GM08714 (cell line): ENCODE measurements around the gene STX17.
A peak's percentile ranks its signal among the peaks of the same experiment; 100 is the strongest.

Experiments used
- H3K4me3 ChIP-seq: fragments of 200-500 bp; sonication (Bioruptor generic); 2 replicates; pipeline ENCODE4 v1.5.1; 2014; ENCODE audit warnings: mild to moderate bottlenecking, low read length, inconsistent platforms
- ZNF274 ChIP-seq: IDR thresholded peaks from 2 replicates; pipeline ENCODE4 v1.6.1; 2012; ENCODE audit warnings: mild to moderate bottlenecking, low read depth, low read length

STX17 gene

DNA sequence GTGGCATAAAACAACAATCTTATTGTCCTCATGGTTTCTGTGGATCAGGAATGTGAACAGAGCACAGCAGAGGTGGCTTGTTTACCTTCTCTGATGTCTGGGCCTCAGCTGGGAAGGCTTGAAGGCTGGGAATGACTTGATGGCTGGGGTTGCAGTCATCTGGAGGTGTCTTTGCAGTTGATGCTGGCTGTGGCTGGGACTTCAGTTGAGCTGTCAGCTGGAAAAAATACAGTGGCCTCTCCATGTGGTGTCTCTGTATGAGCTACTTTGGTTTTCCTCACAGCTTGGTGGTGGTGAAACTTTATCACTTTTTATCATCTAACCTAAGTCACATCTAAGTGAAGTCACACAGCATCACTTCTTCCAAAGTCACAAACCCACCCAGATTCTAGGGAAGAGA, 24.7 kb upstream of the STX17 start:
- H3K4me3 ChIP-seq, result no peak overlapping the region
- no peak for TF ChIP-seq ZNF274

DNA sequence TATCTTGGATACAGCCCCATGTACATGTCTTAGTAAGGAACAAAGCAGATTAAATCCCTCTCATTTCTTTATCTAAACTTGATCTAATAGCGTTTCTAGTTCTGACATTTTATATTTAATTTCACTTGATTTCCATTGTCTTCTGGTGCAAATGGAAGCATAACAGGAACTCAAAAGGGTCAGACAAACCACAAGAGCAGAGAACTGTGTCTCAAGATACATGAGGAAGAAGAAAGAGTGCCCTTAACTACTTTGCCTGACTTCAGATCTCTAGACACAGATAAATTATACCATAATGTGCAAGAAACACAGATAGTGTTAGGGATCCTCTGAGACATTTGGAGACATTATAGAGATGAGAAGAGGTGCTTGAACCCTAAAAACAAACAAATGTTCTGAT, 20.7 kb upstream of the STX17 start:
- no peak for TF ChIP-seq ZNF274
- H3K4me3 ChIP-seq, result no peak overlapping the region

DNA sequence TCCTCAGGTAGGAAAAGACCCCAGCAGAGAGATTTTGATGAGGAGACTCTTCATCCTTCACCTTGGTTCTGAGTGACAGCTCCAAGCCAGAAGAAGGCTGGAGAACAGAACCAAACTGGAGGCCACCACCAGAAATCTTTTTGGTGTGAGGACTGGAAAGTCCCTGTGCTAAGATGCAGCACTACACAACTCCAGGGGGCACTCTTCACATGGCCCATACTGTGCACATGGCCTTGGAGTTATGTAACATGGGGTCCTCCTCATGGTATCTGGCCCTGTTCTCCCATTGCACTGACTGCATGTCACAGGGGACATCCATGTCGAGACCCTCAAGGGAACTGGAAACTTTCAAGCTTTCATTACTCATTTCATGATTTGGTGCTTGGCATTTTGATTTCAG, 17.3 kb upstream of the STX17 start:
- no peak for TF ChIP-seq ZNF274
- H3K4me3 ChIP-seq, result no peak overlapping the region

DNA sequence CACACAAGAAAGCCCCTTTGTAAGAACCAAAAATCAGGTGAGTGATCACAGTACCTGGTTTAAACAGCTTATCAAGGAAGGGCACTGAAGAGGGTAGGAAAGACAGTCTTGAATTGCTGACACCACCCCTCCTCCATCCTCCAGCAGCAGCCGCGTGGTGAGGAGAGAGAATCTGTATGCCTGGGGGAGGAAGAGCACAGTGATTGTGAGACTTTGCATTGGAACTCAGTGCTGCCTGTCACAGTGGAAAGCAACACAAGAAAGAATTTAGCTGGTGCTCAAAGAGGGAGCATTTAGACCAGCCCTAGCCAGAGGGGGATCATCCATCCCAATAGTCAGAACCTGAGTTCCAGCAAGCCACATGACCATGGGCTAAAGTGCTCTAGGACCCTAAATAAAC, 11.6 kb upstream of the STX17 start:
- no peak overlapping the region for H3K4me3 ChIP-seq
- no peak for TF ChIP-seq ZNF274

DNA sequence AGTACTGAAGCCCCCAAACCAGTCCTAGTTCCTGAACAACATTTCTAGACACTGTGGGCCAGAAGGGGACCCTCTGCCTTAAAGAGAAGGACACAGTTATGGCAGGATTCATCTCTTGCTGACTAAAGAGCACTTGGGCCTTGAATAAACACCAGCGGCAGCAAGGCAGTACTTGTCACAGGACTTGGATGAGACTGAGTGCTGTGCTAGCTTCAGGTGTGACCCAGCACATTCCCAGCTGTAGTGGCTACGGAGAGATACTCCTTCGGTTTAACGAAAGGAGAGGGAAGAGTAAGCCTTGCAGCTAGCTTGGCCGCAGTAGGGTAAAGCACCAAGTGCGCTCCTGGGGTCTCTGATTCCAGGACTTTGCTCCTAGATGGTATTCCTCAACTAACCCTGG, 10.9 kb upstream of the STX17 start:
- TF ChIP-seq ZNF274, result no peak

DNA sequence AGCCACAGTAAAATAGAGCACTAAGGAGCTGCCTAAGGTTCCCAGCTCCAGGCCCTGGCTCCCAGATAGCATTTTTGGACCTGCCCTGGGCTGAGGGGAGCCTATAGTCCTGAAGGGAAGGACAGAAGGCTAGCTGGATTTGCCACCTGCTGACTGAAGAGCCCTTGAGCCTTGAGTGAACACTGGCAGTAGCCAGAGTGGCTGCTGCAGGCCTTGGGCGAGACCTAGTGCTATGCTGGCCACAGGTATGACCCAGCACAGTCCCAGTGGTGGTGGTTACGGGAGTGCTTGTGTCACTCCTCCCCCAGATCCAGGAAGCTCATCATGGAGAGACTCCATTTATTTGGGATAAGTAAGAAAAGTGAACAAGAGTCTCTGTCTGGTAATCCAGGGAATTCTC, 10.3 kb upstream of the STX17 start:
- no peak for TF ChIP-seq ZNF274
- H3K4me3 ChIP-seq, result no peak overlapping the region

More for the DNA sequence above, 10.9 kb upstream of the STX17 start:
- no peak overlapping the region for H3K4me3 ChIP-seq

DNA sequence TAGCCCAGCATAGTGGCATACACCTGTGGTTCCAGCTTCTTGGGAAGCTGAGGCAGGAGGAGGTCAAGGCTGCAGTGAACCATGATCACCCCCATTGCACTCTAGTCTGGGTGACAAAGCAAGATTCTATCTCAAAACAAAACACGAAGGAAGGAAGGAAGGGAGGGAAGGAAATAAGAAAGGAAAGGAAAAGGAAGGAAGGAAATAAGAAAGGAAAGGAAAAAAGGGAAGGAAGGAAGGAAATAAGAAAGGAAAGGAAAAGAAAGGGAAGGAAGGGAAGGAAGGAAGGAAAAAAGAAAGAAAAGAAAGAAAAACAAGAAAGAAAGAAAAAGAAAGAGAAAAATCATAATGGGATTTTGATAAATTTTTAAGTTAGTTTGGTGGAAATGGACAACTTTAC, 3.1 kb upstream of the STX17 start:
- no peak for TF ChIP-seq ZNF274
- no peak overlapping the region for H3K4me3 ChIP-seq

DNA sequence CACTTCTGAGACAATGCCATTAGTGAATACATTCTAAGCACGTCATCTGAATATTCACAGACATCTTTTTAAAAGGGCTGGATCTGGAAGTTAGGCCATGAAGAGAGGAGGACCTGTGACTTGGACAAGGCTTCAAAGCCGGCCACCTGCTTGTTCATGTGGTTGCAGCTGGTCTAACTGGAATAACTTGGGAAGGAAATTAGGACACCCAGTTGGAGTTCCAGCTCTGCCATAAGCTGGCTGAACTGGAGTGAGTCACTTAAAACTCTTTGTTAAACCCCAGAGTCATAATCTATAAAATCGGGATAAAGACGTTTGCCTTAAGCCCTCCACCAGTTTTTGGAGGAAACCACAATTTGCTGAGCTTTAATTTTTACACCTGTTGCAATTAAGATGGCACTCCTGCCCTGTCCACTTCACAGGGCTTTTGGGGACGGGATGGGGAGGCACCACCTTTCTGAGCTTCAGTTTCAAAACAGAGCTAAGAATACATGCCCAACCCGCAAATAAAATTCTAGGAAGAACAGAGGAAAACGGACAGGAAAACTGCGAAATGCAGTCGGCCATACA, 536 bp upstream of the STX17 start:
- no peak for TF ChIP-seq ZNF274
- peak overlapping the region; percentile 73 for H3K4me3 ChIP-seq

DNA sequence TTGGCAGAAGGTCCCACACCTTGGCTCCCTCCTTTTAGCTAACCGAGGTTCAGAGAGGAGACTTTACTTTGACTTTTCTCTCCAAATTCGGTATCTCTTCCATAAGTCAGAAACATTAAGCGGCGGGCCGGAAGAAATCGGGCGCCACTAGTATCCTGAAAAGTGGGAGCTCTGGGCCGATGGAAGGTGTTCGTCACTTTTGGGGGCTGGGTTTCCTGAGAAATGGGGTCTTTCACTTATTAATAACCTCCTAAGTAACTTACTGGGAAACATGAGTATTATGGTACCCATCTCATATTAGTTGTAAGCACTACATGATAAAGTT, 716 bp downstream of the STX17 start:
- peak overlapping the region; percentile 91 for H3K4me3 ChIP-seq
- TF ChIP-seq ZNF274, result no peak

DNA sequence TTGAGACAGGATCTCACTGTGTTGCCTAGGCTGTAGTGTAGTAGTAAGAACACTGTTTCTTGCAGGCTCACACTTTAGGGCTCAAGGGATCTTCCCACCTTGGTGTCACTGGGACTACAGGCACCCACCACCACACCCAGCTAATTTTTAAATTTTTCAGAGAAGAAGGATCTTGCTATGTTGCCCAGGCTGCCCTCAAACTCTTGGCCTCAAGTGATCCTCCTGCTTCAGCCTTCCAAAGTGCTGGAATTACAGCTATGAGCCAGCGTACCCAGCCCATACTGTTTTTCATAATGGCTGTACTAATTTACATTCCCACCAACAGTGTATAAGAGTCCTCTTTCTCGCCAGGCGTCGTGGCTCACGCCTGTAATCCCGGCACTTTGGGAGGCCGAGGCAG, 5.1 kb downstream of the STX17 start:
- TF ChIP-seq ZNF274, result no peak
- no peak overlapping the region for H3K4me3 ChIP-seq

DNA sequence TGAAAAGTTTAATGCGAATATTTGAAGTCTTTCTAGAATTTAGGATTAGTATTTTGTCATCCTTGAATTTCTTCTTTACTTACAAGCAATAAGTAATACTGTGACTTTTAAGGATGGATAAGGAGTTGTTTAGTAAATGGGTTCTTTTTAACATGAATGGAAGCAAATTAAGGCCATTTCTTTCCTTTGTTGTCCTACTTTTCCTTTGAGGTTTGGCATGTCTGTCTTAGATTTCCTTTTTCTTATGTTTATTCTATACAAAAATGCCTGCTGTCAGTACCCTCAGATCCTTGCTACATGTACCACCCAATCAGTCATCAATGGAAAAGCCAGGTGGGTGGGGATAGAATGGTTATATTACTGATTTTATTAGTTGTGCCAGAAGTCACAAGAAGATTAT, 10.2 kb downstream of the STX17 start:
- no peak for TF ChIP-seq ZNF274
- no peak overlapping the region for H3K4me3 ChIP-seq

DNA sequence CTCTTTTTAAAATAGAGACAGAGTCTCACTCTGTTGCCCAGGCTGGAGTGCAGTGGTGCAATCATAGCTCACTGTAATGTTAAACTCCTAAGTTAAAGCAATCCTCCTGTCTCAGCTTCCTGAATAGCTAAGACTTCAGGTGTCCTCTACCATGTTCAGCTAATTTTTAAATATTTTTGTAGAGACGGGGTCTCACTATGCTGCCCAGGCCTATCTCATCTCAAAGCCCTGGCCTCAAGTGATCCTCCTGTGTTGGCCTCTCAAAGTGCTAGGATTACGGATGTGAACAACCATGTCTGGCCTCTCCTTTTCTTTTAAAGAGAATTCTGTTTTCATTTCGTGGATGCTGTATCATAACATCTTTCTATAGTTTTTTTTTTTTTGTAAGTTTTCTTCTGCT, 11.7 kb downstream of the STX17 start:
- H3K4me3 ChIP-seq, result no peak overlapping the region
- no peak for TF ChIP-seq ZNF274

DNA sequence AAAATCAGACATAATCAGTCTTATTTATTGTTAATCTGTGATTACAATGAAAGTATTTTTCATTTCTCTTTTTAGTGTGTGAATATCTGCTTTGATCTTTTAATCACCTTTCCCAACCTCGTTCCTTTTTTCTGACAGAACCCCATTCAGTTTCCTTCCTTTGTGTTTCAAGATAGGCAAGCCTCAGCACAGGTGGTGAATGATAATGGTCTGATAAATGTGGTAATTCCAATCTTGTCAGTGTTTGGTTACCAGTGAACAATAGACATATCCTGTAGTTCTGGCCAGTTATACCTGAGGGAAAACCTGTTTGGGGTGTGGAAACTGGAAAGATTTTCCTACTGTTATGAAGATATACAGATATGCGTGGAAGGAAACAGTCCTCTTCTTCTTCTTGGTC, 13.5 kb downstream of the STX17 start:
- H3K4me3 ChIP-seq, result no peak overlapping the region
- TF ChIP-seq ZNF274, result no peak

DNA sequence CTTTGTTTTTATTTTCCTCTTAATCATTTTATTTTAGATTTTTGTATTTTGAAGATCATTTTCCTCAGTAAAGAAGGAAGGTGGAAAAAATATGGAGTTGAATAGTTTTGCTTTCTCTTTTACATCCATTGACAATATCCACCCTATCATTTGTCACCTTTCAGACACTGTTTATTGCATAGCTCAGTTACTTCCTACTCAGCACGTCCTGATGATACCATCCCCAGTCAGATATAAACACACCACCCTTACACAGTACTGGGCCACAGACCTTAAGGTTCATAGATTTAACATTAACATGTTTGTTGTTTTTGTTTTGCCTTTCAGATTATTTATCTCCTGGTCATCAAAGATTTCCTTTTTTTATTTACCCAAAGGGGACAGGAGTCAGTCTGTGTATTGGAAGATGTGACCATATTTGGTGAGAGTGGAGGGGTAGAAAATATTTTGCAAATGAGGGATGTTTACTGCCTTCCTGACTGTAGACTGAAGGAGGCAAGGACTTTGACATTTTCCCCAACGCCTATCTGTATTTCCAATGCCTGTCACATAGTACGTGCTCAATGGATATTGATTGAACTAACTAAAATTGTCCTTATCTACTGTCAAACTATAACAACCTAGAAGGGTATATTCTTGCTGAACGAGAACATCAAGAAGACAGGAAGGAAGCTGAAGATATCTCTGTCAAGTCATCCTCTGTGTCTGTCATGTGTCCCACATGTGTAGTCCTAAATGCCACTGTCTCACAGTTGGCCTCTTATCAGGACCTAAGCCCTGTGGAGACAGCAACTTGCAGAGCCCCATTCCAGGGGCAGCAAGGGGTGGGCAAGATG, 15.6 kb downstream of the STX17 start:
- H3K4me3 ChIP-seq, result no peak overlapping the region
- TF ChIP-seq ZNF274, result no peak

DNA sequence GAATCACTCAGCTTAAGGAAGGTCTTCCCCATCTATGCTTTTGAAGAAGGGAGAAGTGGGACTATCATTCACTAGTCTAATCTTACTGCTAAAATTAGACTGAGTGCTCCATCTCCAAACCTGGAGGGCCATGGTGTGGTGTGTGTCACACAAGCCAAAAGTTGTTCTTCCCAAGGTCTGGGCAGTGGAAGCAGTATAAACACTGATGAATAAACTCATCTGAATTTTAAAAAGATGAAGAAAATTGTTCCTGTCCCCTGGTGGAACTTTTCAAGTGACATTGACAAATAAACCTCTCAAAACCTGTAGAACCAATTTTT, 16.2 kb downstream of the STX17 start:
- no peak for TF ChIP-seq ZNF274
- no peak overlapping the region for H3K4me3 ChIP-seq

DNA sequence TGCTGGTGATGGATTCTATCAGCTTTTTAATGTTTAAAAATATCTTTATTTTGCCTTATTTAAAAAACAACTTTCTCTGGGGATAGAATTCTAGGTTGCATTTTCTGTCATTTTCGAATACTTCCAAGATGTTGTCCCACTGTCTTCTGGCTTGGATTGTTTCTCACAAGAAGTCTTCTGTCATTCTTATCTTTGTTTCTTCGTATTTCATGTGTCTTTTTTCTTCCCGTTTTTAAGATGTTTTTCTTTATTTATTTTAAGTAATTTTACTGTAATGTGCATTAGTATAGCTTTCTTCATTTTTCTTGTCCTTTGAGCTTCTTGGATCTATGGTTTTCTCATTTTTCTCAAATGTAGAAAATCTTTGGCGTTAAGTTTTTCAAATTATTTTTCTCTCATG, 19.1 kb downstream of the STX17 start:
- H3K4me3 ChIP-seq, result no peak overlapping the region
- TF ChIP-seq ZNF274, result no peak
